ENCODE measurements around the gene MVK. TPM values are rescaled to one million over a fixed set of nuclear protein-coding genes. Genes with fewer than 3 reads are reported as not detected.

The MVK gene
- total RNA-seq, 2 experiments from 2014 or later: 8.2 to 8.4 TPM

GRCh38 chr12:109608793-109609192 lies 35.2 kb downstream of the MVK start:
- ChIA-PET CTCF (no interaction called here), POLR2A (no interaction called here)
- TF ChIP-seq CTCF (IDR thresholded peaks at IDR 0.05): no peak
- Histone ChIP-seq H3K27me3 (ENCODE audit: control insufficient read depth in 1 of 2, insufficient read depth in 2 of 2, low read length in 2 of 2) (peaks cover 5% of the 10 kb centered on the region in 2 experiments), H3K4me1 (ENCODE audit: insufficient read depth, low read length) (peaks cover 1% of the 10 kb centered on the region), H3K4me3 (ENCODE audit: low read length) (no peak overlapping the region), H3K9me3 (ENCODE audit: control insufficient read depth in 1 of 2, insufficient read depth in 1 of 2, low read length in 2 of 2) (peaks cover 0 to 10% of the 10 kb centered on the region in 2 experiments), H3K36me3 (ENCODE audit: insufficient read depth, low read length) (no peaks in the 10 kb centered on the region), H3K27ac (ENCODE audit: low read depth in 1 of 2, low read length in 2 of 2) (no peak overlapping the region)
- H3K27ac Mint-ChIP-seq: no peak overlapping the region
- no peaks in the 10 kb centered on the region for H3K9me3 Mint-ChIP-seq
- no peaks in the 10 kb centered on the region for H3K36me3 Mint-ChIP-seq (ENCODE audit: low read depth)
- ATAC-seq (ENCODE audit: poor library complexity) (no peak), DNase-seq (no peak)
- intact Hi-C loops (cut with DNase I, micrococcal nuclease): no loop called here
- H3K4me3 Mint-ChIP-seq: no peak overlapping the region
- H3K27me3 Mint-ChIP-seq: peaks cover 31% of the 10 kb centered on the region
- no peaks in the 10 kb centered on the region for H3K4me1 Mint-ChIP-seq (ENCODE audit: low read depth)

DNA sequence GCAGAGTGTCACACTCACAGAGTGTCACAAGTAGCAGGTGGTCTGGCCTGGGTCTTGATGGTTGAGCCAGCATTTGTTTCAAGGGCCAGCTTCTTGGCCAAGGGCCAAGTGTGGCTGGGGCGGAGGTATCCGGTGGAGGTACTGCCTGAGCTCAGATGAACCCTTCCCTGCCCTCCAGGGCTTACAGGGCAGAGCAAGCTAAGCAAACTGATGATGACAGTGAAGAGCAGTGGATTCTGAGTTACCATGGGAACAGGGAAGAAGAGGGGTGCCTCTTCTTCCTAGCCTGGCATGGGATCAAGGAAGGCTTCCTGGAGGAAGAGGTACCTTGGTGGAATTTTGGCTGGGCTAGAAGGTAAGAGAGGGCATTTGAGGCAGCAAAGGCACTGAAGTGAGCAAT lies 35.7 kb downstream of the MVK start:
- H3K27ac Mint-ChIP-seq: no peak overlapping the region
- H3K9me3 Mint-ChIP-seq: no peaks in the 10 kb centered on the region

DNA sequence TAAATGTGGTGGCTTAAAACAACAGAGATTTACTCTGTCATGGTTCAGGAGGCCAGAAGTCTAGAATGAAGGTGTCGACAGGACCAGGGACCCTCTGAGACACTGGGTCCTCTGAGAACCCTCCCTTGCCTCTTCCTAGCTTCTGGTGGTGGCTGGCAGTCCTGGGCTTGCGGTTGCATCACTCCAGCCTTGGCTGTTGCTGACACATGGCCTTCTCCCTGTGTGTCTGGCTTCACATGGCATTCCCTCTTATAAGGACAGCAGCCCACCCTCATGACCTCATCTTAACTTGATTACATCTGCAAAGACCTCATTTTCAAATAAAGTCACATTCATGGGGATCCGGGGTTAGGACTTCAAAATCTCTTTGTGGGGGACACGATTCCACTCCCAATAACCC lies 36.9 kb downstream of the MVK start:
- no peak overlapping the region for H3K4me3 ChIP-seq (ENCODE audit: low read length)
- intact Hi-C loops (cut with DNase I, micrococcal nuclease): no loop called here
- H3K4me1 Mint-ChIP-seq (ENCODE audit: low read depth): no peaks in the 10 kb centered on the region
- DNase-seq: no peak
- H3K36me3 Mint-ChIP-seq (ENCODE audit: low read depth): no peaks in the 10 kb centered on the region
- H3K27me3 ChIP-seq (ENCODE audit: control insufficient read depth in 1 of 2, insufficient read depth in 2 of 2, low read length in 2 of 2): peaks cover 5% of the 10 kb centered on the region in 2 experiments
- no peak for ATAC-seq (ENCODE audit: poor library complexity)
- CTCF ChIA-PET: no interaction called here
- H3K27ac Mint-ChIP-seq: no peak overlapping the region
- H3K9me3 ChIP-seq (ENCODE audit: control insufficient read depth in 1 of 2, insufficient read depth in 1 of 2, low read length in 2 of 2): peaks cover 0 to 10% of the 10 kb centered on the region in 2 experiments
- no peaks in the 10 kb centered on the region for H3K36me3 ChIP-seq (ENCODE audit: insufficient read depth, low read length)
- no peak overlapping the region for H3K4me3 Mint-ChIP-seq
- H3K4me1 ChIP-seq (ENCODE audit: insufficient read depth, low read length): no peaks in the 10 kb centered on the region
- no peaks in the 10 kb centered on the region for H3K9me3 Mint-ChIP-seq
- POLR2A ChIA-PET: no interaction called here
- H3K27ac ChIP-seq (ENCODE audit: low read depth in 1 of 2, low read length in 2 of 2): no peak overlapping the region
- peaks cover 38% of the 10 kb centered on the region for H3K27me3 Mint-ChIP-seq
- TF ChIP-seq CTCF (IDR thresholded peaks at IDR 0.05): no peak

More for the DNA sequence above, 35.7 kb downstream of the MVK start:
- DNase-seq (no peak), ATAC-seq (ENCODE audit: poor library complexity) (no peak)
- no peaks in the 10 kb centered on the region for H3K4me1 Mint-ChIP-seq (ENCODE audit: low read depth)
- intact Hi-C loops (cut with DNase I, micrococcal nuclease): no loop called here
- H3K27ac ChIP-seq (ENCODE audit: low read depth in 1 of 2, low read length in 2 of 2): no peak overlapping the region
- H3K4me1 ChIP-seq (ENCODE audit: insufficient read depth, low read length): no peaks in the 10 kb centered on the region
- CTCF ChIA-PET: no interaction called here
- no peaks in the 10 kb centered on the region for H3K36me3 Mint-ChIP-seq (ENCODE audit: low read depth)
- H3K9me3 ChIP-seq (ENCODE audit: control insufficient read depth in 1 of 2, insufficient read depth in 1 of 2, low read length in 2 of 2): peaks cover 0 to 10% of the 10 kb centered on the region in 2 experiments
- peaks cover 36% of the 10 kb centered on the region for H3K27me3 Mint-ChIP-seq
- H3K27me3 ChIP-seq (ENCODE audit: control insufficient read depth in 1 of 2, insufficient read depth in 2 of 2, low read length in 2 of 2): peaks cover 5% of the 10 kb centered on the region in 2 experiments
- no peak overlapping the region for H3K4me3 ChIP-seq (ENCODE audit: low read length)
- TF ChIP-seq CTCF (IDR thresholded peaks at IDR 0.05): no peak
- no peak overlapping the region for H3K4me3 Mint-ChIP-seq
- POLR2A ChIA-PET: no interaction called here
- no peaks in the 10 kb centered on the region for H3K36me3 ChIP-seq (ENCODE audit: insufficient read depth, low read length)
